ENCODE results near the gene SVOPL.

SVOPL gene

GRCh38 chr7:138616085-138616484 lies 85.1 kb downstream of the SVOPL start:
- H3K4me3 ChIP-seq (replicated peaks; ENCODE audit: low read depth, low read length), result no peak overlapping the region
- TF ChIP-seq, protein P1, sequence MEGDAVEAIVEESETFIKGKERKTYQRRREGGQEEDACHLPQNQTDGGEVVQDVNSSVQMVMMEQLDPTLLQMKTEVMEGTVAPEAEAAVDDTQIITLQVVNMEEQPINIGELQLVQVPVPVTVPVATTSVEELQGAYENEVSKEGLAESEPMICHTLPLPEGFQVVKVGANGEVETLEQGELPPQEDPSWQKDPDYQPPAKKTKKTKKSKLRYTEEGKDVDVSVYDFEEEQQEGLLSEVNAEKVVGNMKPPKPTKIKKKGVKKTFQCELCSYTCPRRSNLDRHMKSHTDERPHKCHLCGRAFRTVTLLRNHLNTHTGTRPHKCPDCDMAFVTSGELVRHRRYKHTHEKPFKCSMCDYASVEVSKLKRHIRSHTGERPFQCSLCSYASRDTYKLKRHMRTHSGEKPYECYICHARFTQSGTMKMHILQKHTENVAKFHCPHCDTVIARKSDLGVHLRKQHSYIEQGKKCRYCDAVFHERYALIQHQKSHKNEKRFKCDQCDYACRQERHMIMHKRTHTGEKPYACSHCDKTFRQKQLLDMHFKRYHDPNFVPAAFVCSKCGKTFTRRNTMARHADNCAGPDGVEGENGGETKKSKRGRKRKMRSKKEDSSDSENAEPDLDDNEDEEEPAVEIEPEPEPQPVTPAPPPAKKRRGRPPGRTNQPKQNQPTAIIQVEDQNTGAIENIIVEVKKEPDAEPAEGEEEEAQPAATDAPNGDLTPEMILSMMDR (IDR thresholded peaks at IDR 0.05; ENCODE audit: low read length, missing control alignments), result no peak
- DNase-seq (ENCODE audit: low read depth), result no peak

DNA sequence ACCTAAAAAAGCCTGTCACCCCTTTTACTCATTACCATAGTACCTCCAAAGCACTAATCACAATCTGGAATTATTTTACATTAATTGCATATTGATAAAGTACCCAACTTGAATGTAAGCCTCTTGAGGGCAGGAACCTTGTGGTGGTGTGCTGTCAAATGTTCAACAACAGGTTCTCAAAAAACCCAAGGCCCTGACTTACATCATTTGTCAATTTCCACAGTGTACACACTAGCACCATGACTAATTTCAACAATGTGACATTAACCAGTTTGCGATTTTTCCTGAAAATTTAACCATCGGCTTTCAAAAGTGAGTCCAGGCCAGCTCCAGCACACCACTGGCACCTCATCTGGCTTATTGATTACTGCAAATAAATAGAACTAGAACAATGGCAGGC lies 87.5 kb downstream of the SVOPL start:
- H3K4me3 ChIP-seq (replicated peaks; ENCODE audit: low read depth, low read length), result no peak overlapping the region
- TF ChIP-seq, protein P1 (IDR thresholded peaks at IDR 0.05; ENCODE audit: low read length, missing control alignments), result no peak
- no peak for DNase-seq (ENCODE audit: low read depth)

- DNase-seq (ENCODE audit: low read depth), result no peak
- no peak overlapping the region for H3K4me3 ChIP-seq (replicated peaks; ENCODE audit: low read depth, low read length)
- TF ChIP-seq, protein P1 (IDR thresholded peaks at IDR 0.05; ENCODE audit: low read length, missing control alignments), result no peak
Measured at GRCh38 chr7:138610671-138611170, 90.4 kb downstream of the SVOPL start.

DNA sequence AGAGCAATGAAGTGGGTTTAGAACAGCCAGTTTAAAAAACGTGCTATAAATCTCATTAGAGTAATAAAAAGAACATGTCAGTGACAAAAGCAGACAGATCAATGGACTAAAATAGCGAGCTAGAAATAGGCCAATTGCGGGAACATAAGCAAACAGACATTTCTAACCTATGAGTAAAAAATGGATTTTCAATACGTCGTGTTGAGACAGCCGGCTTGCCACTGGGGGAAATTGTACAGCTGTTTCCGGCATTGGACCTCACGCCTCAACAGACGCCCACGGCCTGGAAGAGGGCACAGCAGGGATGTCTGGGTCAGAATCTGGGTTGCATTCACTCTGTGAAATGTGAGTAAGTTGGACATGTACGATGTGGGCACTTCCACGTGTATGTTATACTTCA lies 92.9 kb downstream of the SVOPL start:
- TF ChIP-seq, protein P1 (IDR thresholded peaks at IDR 0.05; ENCODE audit: low read length, missing control alignments), result no peak
- H3K4me3 ChIP-seq (replicated peaks; ENCODE audit: low read depth, low read length), result no peak overlapping the region
- DNase-seq (ENCODE audit: low read depth), result peak; percentile 56

GRCh38 chr7:138607216-138608126 lies 93.7 kb downstream of the SVOPL start:
- TF ChIP-seq, protein P1 (IDR thresholded peaks at IDR 0.05; ENCODE audit: low read length, missing control alignments), result no peak
- no peak overlapping the region for H3K4me3 ChIP-seq (replicated peaks; ENCODE audit: low read depth, low read length)
- no peak for DNase-seq (ENCODE audit: low read depth)

GRCh38 chr7:138606236-138606635 lies 94.9 kb downstream of the SVOPL start:
- TF ChIP-seq, protein P1 (IDR thresholded peaks at IDR 0.05; ENCODE audit: low read length, missing control alignments), result no peak
- DNase-seq (ENCODE audit: low read depth), result no peak
- H3K4me3 ChIP-seq (replicated peaks; ENCODE audit: low read depth, low read length), result no peak overlapping the region
